A549 (cell line): ENCODE results near the gene ZFHX2.

Experiments
- CTCF ChIP-seq: fragments of >200 bp; sonication (Bioruptor Twin); formaldehyde crosslinking; IDR thresholded peaks from 3 replicates; pipeline ENCODE4 v1.5.1; 2016
- HMGXB4 ChIP-seq: fragments of 250-450 bp; sonication (Bioruptor Pico); IDR thresholded peaks from 2 replicates; pipeline ENCODE4 v1.5.0; 2021; ENCODE audit warnings: mild to moderate bottlenecking, moderate library complexity, borderline replicate concordance
- REST ChIP-seq: fragments of 200-600 bp; sonication (generic); IDR thresholded peaks from 2 replicates; pipeline ENCODE4 v1.6.1; 2016; ENCODE audit warnings: antibody characterized with exemption, mild to moderate bottlenecking, moderate library complexity
- RFX5 ChIP-seq: fragments of 450-650 bp; IDR thresholded peaks from 2 replicates; pipeline ENCODE4 v1.7.1; 2014; ENCODE audit warnings: antibody characterized with exemption, mild to moderate bottlenecking, moderate library complexity

- TF ChIP-seq RFX5, result no peak
- TF ChIP-seq REST, result no peak
- no peak for TF ChIP-seq CTCF
- TF ChIP-seq HMGXB4 (CRISPR knock-in tag), result no peak
Measured at GRCh38 chr14:23538785-23539184, 12.8 kb downstream of the ZFHX2 start.
